ENCODE measurements around the gene TNS3. TPM values are rescaled to one million over a fixed set of nuclear protein-coding genes. Genes with fewer than 3 reads are reported as not detected.

Gene TNS3
- total RNA-seq, 1 donor from 2014 or later: 452 TPM

DNA sequence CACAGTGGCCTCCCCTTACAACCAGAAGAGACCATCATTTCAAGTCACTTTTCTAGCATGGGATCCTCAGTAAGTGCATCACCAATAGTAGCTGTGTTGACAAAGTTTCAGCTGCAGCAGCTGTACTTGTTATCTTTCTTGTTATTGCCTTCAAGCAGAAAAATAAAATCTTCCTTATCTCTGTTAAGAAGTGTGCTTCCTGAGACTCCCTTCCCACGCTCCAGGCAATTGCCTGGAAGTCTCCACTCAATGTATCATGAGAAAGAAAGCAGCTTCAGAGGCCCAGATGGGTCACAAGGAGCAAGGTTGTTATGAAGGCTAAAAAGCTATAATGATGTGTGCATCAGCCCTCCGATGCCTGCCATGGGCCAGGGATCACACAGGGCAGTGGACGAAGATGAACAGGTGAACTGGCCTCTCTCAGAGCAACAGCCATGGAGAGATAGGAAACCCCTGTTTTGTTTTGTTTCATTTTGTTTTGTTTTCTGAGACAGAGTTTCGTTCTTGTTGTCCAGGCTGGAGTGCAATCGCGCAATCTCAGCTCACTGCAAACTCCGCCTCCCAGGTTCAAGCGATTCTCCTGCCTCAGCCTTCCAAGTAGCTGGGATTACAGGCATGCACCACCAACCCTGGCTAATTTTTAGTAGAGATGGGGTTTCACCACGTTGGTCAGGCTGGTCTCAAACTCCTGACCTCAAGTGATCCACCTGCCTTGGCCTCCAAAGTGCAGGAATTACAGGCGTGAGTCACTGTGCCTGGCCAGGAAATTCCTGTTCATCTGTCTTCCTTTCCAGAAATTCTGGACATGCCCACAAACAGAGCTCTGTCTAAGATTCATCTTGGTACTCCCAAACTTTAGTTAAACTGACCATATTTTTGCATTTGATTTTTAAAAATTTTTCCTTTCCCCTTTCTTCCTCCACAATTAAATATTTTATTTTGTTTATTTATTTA lies 340.5 kb downstream of the TNS3 start:
- peak overlapping the region; percentile 74 for H3K27ac Mint-ChIP-seq
- H3K27me3 Mint-ChIP-seq (ENCODE audit: low read depth): no peaks in the 10 kb centered on the region
- peaks cover 5% of the 10 kb centered on the region for H3K4me1 Mint-ChIP-seq
- H3K4me3 Mint-ChIP-seq: no peak overlapping the region
- H3K36me3 Mint-ChIP-seq: no peaks in the 10 kb centered on the region
- H3K9me3 Mint-ChIP-seq: no peaks in the 10 kb centered on the region
- DNase-seq (ENCODE audit: low spot score in 2 of 2, unreplicated experiment in 2 of 2): no peak
- TF ChIP-seq, protein P1, sequence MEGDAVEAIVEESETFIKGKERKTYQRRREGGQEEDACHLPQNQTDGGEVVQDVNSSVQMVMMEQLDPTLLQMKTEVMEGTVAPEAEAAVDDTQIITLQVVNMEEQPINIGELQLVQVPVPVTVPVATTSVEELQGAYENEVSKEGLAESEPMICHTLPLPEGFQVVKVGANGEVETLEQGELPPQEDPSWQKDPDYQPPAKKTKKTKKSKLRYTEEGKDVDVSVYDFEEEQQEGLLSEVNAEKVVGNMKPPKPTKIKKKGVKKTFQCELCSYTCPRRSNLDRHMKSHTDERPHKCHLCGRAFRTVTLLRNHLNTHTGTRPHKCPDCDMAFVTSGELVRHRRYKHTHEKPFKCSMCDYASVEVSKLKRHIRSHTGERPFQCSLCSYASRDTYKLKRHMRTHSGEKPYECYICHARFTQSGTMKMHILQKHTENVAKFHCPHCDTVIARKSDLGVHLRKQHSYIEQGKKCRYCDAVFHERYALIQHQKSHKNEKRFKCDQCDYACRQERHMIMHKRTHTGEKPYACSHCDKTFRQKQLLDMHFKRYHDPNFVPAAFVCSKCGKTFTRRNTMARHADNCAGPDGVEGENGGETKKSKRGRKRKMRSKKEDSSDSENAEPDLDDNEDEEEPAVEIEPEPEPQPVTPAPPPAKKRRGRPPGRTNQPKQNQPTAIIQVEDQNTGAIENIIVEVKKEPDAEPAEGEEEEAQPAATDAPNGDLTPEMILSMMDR (IDR thresholded peaks at IDR 0.05; ENCODE audit: unreplicated experiment): no peak

DNA sequence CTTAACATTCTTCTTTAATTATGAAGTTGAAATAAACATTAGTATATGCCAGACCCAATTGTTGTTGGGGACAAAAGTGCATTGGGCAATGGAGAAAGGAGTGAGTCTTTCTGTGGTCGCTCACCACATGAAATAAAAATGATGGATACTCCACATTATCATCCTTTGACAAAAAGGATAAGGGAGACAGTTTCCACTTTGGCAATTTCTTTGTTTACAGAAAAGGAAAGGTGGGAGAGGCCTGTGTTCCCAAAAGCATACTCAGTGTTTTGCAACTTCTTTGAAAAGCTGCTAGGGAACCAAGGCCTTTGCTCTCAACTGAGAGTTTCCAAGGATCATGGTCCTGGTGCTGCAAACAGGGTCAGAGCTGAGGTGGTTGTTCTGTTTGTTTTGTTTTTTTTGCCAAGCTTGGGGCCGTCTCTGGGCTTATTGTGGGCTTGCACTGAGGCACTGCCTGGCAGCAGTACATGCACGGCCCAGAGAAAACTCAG lies 341.9 kb downstream of the TNS3 start:
- Mint-ChIP-seq H3K27me3 (ENCODE audit: low read depth) (no peaks in the 10 kb centered on the region), H3K27ac (no peak overlapping the region), H3K4me3 (no peak overlapping the region), H3K4me1 (peaks cover 5% of the 10 kb centered on the region), H3K36me3 (no peaks in the 10 kb centered on the region), H3K9me3 (no peaks in the 10 kb centered on the region)
- TF ChIP-seq, protein P1 (IDR thresholded peaks at IDR 0.05; ENCODE audit: unreplicated experiment): no peak
- DNase-seq (ENCODE audit: low spot score in 2 of 2, unreplicated experiment in 2 of 2): no peak

DNA sequence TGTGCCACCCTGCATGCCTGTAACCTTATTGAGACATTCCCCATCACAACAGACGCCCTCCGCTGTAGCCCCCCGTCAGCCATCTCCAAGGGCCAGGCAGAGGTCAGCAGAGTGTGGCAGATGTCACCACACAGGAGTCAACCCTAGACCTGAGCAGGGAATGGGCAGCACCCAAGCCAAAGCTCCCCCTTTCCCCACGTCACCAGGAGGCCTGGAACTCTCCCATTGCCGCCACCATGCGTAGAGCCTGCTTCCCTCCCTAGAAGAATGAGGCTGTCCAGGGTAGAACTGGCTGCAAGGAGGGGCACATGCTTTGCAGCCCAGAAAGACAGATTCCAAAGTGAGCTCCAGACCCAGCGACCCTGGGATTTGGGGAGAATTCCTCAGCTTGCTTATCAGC lies 342.9 kb downstream of the TNS3 start:
- H3K4me1 Mint-ChIP-seq: peaks cover 5% of the 10 kb centered on the region
- H3K4me3 Mint-ChIP-seq: no peak overlapping the region
- H3K27me3 Mint-ChIP-seq (ENCODE audit: low read depth): no peaks in the 10 kb centered on the region
- no peaks in the 10 kb centered on the region for H3K36me3 Mint-ChIP-seq
- DNase-seq (ENCODE audit: low spot score in 2 of 2, unreplicated experiment in 2 of 2): no peak
- no peak overlapping the region for H3K27ac Mint-ChIP-seq
- H3K9me3 Mint-ChIP-seq: no peaks in the 10 kb centered on the region
- TF ChIP-seq, protein P1 (IDR thresholded peaks at IDR 0.05; ENCODE audit: unreplicated experiment): no peak

DNA sequence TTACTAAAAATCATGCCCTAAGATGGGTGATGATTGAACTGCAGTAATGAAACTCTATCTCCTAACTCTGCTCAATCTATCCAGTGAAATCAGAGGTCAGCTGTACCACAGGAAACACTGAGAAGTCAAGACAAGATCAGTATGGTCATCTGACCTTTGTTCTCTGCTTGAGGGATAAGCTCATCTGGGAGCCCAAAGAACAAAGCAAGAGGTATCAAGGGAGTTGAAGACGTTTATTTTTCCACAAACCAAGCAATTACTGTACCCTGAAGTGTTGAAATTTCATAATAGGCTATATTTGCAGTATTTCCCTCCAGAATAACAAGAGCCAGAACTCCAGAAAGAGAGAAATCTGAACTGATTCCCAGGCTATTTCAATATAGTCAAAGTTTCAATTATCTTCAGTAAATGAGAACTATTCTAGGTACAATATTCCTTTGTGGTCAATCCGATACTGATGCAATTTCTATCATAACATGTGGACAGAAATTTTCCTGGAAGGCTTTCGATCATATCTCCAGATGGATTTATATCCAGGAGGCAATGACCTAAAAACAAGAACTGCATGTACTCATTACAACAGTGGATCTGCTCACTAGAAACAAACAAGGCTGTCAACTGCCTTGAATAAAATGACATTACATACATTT lies 345.3 kb downstream of the TNS3 start:
- Mint-ChIP-seq H3K9me3 (no peaks in the 10 kb centered on the region), H3K4me3 (no peak overlapping the region), H3K4me1 (peaks cover 5% of the 10 kb centered on the region), H3K27me3 (ENCODE audit: low read depth) (no peaks in the 10 kb centered on the region), H3K36me3 (no peaks in the 10 kb centered on the region), H3K27ac (no peak overlapping the region)
- DNase-seq (ENCODE audit: low spot score in 2 of 2, unreplicated experiment in 2 of 2): no peak
- TF ChIP-seq, protein P1 (IDR thresholded peaks at IDR 0.05; ENCODE audit: unreplicated experiment): no peak

DNA sequence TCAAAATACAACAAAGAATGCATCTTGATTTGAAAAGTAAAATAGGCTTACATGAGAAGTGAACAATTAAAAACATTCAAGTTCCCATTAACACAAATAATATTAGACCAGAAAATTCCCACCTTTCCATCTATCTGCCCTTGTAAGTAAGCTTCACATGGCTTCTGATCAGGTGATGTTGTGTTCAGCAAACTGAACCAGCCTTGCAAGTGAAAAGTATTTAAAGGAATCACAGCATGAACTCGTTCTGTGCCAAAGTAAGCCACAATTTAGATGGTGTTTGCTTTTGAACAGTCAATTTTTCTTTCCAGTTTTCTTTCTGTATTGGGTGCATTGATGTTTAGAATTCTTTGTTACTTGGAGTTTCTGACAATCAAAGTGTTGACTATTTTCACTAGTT lies 347.9 kb downstream of the TNS3 start:
- Mint-ChIP-seq H3K36me3 (no peaks in the 10 kb centered on the region), H3K27me3 (ENCODE audit: low read depth) (no peaks in the 10 kb centered on the region), H3K4me1 (no peaks in the 10 kb centered on the region), H3K9me3 (no peaks in the 10 kb centered on the region), H3K4me3 (no peak overlapping the region), H3K27ac (no peak overlapping the region)
- TF ChIP-seq, protein P1 (IDR thresholded peaks at IDR 0.05; ENCODE audit: unreplicated experiment): no peak
- DNase-seq (ENCODE audit: low spot score in 2 of 2, unreplicated experiment in 2 of 2): no peak

Measured in mesothelial cell of epicardium (in vitro differentiated cells).